HG03520 (cell line): ENCODE results near the gene BBOF1.
A peak's percentile ranks its signal among the peaks of the same experiment; 100 is the strongest.
"Not testable (repeated sequence)": the region's sequence is repeated elsewhere in the genome, so short reads cannot be mapped to it uniquely, and the experiment has no call there.

Experiments
- ATAC-seq: cut with Tn5 transposase; IDR thresholded peaks from one replicate; pipeline ENCODE4 v1.9.1; 2021; ENCODE audit warnings: mild to moderate bottlenecking, moderate library complexity; ENCODE audit not compliant: unreplicated experiment

BBOF1 gene, protein sequence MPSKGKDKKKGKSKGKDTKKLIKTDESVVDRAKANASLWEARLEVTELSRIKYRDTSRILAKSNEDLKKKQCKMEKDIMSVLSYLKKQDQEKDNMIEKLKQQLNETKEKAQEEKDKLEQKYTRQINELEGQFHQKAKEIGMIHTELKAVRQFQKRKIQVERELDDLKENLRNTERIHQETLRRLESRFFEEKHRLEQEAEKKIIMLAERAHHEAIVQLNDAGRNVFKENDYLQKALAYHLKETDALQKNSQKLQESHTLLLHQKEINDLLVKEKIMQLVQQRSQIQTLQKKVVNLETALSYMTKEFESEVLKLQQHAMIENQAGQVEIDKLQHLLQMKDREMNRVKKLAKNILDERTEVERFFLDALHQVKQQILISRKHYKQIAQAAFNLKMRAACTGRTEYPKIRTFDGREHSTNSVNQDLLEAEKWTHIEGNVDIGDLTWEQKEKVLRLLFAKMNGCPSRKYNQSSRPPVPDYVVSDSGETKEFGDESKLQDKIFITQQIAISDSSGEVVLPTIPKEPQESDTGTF

DNA sequence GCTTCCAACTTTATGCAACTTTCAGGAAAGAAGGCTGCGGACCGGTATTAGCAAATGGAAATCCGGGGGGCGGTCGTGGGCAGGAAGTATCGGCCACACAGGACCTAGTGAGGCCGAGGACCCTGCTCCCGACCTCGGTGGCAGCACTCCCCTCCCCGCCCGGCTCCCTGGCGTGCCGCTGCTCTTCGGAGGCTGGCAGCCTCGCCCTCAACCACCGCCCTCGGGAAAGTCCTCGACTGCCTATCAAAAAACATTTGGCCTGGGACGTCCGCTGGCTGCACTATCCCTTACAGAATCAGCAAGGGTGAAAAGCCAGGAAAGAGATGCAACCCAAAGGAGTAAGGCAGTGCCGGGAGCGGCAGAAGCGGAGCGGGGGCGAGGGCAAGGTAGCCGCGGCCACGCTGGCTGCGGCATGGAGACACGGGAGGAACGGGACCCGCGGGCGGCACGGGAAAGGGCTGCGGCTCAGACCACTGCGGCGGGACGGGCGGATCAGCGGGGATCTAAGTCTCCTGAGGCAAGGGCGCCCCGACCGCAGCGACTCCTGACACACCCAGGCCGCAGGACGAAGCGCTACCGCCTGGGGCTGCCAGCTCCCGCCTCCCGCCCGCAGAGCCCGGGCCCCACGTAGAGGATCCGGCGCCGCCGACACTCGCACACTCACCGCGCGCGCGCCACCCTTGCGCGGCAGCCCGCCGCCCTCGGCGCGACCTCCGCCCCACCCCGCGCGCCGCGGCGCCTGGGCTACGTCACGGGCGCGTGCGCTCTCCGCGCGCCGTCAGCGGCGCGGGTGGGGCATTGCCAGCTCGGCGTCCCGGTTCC, at the start of gene BBOF1, which contains the start of gene ENTPD5:
BBOF1 (plus strand) TSS at position 764 of the 822 bp plus-strand sequence. CDS start 130 bp downstream, outside the sequence.
ENTPD5 (minus strand) TSS at position 703 of the 822 bp plus-strand sequence. CDS start 31,186 bp downstream, outside the sequence.
- peak; percentile 82 for ATAC-seq

DNA sequence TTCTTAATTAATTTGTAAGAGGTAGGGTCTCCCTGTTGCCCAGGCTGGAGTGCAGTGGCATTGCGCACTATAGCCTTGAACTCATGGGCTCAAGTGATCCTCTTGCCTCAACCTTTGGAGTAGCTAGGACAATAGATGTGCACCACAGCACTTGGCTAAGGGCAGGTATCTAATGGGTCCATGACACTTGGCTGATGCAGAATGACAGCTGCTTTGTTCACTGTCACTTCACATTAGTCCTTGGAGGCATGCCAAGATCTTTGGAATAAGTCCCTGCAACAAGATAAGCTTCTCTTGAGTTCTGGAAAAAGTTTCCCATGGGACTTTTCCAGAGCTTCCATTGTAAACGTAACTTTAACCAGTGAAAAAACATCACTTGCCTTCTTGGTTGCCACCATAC, 45.7 kb upstream of the BBOF1 start:
- no peak for ATAC-seq

DNA sequence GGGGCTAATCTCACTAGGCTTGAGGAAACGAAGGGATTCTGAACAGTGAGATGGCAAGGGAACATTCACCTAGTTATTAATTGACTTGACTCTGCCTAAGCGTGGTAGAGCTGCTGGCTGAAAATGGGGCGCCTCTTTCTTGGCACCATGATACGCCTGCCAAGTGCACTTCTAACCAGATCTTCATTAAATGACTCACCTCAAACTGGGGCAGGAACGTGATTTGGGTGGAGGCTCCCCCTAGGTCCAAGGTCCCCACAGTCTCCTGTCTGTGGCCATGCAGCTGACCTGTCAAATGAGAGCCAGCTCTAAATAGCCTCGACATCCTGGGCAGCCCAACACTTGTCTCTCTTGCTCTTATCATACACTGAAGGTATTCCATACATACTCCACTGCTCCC, 43.0 kb upstream of the BBOF1 start:
- ATAC-seq: no peak

DNA sequence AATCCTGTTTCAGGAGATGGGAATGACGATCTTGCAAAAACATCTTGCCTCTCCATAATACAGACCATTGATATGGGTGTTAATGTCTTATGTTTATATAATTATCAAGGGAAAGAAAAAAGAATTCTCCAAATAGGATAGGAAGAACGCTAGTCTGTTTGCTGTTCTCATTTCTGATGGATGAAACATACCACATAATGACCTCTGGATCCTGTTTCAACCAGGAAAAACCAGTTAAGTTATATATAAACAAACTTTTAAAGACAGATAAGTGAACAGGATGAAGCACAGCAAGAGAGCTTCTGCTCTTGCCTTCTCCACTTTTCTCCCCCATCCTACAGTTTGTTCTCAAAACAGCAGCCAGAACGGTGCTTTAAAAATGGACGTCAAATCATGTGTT, 41.3 kb upstream of the BBOF1 start:
- ATAC-seq: no peak

DNA sequence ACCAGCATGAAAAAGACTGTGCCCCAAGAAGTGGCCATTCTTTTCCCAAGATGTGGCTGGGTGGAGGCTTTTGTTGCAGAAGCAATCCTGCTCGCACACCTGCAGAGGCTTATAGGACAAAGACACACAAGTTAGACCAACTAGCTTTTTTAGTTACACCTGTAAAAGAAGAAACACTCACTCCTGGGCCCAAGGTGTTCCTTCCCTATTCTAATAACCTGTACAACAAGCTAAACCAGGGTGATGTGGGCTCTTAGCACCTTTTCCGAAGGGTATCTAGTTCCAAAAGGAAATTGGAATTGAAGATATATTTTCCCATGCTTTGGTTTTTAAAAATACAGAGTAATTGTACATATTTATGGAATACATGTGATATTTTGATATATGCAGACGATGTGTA, 31.1 kb upstream of the BBOF1 start:
- ATAC-seq: no peak

DNA sequence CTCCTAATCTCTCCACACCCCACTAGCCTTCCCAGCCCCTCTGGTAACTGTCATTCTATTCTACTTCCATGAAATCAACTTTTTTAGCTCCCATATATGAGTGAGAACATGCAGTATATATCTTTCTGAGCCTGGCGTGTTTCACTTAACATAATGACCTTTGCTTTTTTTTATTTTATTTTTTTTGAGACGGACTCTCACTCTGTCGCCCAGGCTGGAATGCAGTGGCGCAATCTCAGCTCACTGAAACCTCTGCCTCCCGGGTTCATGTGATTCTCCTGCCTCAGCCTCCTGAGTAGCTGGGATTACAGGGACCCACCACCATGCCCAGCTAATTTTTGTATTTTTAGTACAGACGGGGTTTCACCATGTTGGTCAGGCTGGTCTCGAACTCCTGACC, 30.5 kb upstream of the BBOF1 start:
- ATAC-seq: not testable (repeated sequence)

DNA sequence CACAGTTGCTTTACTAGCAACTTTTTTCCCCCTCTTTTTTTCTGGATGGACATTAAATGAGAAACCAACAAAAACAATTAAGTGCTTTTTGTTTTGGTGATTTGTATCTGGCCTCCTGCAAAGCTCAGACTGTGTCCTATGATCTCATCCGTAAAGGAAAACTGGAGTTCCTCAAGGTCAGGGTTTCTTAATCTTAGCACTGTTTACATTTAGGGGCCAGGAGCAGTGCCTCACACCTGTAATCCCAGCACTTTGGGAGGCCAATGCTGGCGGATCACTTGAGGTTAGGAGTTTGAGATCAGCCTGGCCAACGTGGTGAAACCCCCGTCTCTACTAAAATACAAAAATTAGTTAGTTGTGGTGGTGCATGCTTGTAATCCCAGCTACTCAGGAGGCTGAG, 28.1 kb upstream of the BBOF1 start:
- ATAC-seq: no peak

DNA sequence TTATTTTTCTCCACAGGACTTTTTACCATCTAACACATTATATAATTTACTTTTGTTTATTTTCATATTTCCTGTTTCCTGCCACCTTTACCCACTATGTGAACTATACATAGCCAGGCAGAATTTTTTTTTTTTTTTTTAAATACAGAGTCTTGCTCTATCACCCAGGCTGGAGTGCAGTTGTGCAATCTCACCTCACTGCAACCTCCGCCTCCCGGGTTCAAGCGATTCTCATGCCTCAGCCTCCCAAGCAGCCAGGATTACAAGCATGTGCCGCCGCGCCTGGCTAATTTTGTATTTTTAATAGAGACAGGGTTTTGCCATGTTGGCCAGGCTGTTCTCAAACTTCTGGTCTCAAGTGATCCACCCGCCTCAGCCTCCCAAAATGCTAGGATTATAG, 24.2 kb upstream of the BBOF1 start:
- ATAC-seq: not testable (repeated sequence)

DNA sequence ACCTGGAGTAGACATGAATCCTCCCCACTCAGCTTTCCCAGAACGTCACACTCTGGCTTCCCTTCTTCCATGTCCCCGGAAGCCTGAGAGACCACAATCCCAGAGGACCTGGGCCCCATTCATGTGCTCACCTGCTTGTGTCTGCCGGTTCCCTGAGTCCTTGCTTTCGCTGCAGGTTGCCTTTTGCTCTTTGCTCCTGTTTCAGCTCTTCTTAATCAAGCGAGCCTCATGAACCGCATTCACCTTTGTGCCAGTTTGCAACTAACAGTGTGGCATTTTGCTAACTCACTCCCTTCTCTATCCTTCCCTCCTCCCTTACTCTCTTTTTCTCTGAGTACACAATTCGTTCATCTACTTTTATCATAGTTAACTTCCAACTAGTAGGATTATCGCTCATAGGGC, 23.2 kb upstream of the BBOF1 start:
- ATAC-seq: no peak

DNA sequence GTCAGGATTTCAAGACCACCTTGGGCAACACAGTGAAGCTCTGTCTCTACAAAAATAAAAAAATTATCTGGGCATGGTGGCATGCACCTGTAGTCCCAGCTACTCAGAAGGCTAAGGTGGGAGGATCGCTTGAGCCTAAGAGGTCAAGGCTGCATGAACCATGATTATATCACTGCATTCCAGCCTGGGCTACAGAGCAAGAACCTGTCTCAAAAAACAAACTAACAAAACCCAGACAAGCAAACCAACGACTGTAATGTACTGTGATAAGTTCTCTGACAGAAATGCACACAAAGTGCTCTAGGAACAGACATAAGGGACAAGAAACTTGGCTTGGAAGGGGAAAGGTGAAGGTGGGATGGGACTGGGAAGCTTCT, 22.4 kb upstream of the BBOF1 start:
- ATAC-seq: no peak

DNA sequence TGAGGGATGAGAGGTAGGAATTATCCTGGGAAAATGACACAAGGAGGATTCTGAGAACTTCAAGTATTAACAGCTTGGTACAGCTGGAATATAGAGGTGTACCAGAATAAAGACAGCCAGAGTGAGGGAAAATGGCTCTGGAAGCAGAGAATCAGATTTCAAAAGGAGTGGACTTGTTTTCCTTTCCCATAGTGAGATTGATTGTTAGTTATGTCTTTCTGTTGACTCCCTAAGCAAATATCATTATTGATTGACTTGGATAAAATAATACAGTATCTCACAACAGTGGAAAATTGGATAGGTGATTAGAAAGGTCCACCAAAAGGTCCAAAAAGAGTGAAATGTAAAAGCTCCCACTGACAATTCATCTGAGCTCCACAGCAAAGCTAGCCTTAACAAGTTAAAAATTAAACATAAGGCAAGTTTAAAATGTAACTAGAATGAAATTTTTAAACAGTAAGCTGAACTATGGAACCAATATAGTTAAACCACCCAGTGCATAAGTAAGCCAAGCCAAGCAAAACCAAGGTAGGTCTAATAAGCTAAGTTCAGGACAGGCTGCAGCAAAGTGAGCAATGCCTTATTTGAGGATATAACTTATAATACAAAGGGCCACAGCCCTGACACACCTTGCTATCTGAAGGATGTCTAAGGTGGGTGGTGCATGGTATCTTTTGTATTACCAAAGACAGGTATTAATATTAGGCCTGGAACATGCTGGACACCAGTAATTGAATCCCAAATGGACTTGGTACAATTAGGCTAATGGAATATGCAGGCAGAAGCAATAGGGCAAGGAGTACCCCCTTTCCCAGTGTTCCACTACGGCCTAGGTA, 21.8 kb upstream of the BBOF1 start:
- ATAC-seq: no peak

DNA sequence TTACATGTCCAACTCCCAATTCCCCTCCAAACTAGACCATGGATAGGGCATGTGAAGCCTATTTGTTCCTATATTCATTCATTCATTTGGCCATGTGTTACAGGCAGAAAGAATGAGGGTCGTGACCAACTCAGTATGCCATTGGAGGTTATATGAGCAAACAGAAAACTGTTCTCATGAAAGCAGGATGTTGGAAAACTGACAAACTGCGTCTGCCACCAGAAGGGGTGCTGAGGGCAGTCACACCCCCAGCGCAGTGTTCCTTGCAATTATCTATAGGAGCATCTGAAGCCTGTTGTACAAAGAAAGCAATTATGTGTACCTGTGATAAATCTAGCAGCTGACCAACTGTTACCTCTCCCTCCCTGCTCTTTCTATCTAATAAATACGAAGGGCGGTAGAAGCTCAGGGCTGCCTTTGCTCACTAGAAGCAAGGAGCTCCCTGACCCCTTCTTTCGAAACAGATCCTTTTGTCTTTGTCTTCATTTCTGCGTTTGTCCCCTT, 21.2 kb upstream of the BBOF1 start:
- ATAC-seq: no peak

DNA sequence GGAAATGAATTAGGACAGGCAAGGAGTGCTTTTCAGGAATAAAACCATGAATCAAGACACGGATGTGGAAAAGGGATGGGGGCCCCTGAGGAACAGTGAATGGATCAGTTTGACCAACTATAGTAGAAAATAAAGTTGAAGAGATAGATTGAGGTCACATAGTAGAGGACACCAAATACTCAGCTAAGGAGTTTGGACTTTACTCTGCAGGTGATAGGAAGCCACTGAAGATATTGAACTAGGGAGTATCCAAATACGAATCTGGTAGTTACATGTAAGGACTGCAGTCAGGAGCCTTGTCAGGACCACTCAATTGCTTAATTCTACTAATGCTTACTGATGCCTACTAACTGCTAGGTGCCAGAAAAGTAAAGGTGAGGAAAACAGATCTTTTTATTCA, 20.4 kb upstream of the BBOF1 start:
- no peak for ATAC-seq

DNA sequence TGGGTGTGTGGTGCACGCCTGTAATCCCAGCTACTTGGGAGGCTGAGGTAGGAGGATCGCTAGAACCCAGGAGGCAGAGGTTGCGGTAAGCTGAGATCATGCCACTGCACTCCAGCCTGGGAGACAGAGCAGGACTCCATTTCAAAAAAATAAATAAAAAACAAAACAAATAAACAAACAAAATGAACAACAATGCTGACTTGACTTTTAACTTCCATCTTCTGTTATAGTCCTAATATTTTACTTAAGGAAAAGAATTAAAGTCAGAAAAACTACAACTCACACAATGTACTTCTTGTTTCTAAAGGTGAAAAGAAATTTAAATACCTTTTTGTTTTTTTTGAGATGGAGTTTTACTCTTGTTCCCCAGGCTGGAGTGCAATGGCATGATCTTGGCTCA, 13.5 kb upstream of the BBOF1 start:
- ATAC-seq: not testable (repeated sequence)

DNA sequence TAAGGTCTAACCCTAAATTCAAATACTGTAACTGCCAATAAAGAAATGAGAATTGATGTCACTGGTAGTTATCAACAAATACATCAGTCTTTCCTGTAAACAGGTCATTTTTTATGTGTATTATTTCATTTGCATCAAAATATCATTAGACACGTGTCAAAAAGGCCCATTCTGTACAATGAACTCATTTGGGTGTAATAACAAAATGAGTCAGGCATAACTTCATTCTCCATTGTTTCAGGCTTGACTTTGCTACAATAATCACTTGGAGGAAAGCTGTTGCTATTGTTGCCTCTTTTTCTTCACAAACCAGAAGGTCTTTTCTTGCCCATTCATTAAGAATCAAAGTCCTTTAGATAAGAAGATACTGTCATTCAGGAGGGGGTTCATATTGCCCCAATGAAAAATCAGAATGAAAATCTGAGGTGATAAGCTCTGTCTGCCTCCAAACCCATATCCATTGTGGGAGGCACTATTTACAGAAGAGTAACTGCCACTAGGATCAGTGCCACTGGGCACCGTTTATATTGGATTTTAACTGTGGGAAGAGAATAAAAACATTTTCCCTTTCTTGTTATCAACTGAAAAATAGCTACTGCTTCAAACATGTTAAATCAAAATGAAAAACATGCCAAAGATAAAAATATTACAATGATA, 10.2 kb upstream of the BBOF1 start:
- no peak for ATAC-seq

DNA sequence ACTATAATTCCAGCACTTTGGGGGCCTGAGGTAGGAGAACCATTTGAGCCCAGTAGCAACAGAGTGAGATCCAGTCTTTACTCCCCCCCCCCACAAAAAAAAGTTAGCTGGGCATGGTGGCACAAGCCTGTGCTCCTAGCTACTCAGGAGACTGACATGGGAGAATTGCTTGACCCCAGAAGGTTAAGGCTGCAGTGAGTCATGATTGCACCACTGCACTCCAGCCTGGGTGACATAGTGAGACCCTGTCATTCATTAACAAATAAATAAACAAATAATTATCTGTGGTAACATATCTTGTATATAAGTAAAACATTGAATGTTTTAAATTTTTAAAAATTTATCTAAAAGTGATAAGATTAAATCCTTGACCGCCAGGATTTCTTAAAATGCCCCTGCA, 4.8 kb upstream of the BBOF1 start:
- ATAC-seq: no peak

DNA sequence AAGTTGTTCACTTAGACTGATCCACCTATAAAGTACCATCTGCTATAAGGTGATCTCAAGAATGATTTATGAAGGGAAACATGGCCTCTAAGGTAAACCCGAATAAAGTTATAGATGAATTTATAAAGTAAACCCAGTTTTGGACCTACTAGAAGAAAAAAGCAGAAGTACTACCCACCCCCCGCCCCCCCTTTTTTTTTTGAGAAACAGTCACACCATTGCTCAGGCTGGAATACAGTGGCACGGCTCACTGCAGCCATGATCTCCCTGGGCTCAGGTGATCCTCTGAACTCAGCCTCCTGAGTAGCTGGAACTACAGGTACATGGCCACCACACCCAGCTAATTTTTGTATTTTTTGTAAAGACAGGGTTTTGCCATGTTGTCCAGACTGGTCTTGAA, 4.0 kb upstream of the BBOF1 start:
- ATAC-seq: no peak

DNA sequence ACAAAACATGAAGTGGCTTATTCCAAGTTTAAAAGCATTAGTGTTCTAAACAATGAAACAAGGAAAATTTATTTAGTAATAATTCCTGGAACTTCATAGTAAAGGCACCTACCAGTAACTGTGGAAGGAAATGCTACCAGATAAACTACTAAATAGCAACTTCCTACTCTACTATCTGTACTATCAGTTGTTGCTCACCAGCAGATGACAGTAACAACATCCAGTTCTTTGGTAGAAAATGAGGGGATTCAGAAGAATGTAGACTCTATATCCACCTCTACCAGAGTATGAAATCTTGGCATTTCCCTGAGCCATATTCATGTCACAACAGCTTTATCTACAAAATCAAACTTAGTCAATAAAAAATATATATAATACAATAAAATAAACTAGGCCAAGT, 3.2 kb upstream of the BBOF1 start:
- ATAC-seq: no peak

DNA sequence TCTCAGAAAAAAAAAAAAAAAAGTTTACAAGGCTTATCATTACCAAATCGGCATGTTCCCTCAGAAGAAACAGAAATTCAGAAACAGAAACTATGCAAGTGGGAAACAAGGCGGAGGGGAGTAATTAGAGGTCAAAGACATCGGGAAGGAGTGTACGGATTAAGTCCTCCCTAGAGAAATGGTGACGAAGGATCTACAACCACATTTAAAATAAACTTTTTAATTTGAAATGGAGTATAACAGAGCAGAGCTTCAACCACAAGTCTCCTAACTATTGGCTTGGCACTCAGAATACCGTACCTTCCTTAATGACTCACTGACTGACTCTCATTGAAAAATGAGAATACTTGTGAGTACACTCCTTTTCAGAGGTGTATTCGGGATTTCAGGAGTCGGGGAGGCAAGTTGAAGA, 969 bp upstream of the BBOF1 start:
- no peak for ATAC-seq
